OCI-LY1 (cell line): Measurements from ENCODE around the gene PHLPP1.

Experiments
- EZH2 ChIP-seq: fragments of 200-600 bp; sonication (generic), shearing (Covaris generic); IDR thresholded peaks from 2 replicates; pipeline ENCODE4 v1.8.0; 2017; ENCODE audit warnings: borderline replicate concordance, mixed run types, mild to moderate bottlenecking, antibody characterized with exemption, low read length, moderate library complexity, mixed read lengths
- TF ChIP-seq, protein P1 (sequence below): fragments of 200-600 bp; sonication (generic), shearing (Covaris generic); IDR thresholded peaks from 2 replicates; pipeline ENCODE4 v1.5.1; 2017; ENCODE audit warnings: mild to moderate bottlenecking, antibody characterized with exemption, low read length, moderate library complexity, mixed read lengths

DNA sequence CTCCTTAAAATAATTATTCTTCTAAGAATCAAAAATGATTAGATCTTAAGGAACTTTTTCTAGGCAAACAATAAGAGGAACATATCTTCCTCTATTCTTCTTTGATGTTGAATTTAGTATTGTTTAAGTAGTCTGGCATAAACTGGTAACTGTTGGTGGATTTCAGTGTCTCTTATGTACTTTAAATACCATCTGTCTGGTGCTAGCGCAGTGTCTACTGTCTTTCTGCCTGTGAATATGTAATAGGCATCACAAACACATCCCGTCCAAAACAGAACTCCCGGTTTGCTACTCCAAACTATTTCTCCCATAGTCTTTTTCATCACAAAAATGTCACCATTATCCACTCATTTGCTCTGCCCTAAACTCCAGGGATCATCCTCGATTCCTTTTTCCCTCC lies 281.7 kb downstream of the PHLPP1 start:
- TF ChIP-seq, protein P1, sequence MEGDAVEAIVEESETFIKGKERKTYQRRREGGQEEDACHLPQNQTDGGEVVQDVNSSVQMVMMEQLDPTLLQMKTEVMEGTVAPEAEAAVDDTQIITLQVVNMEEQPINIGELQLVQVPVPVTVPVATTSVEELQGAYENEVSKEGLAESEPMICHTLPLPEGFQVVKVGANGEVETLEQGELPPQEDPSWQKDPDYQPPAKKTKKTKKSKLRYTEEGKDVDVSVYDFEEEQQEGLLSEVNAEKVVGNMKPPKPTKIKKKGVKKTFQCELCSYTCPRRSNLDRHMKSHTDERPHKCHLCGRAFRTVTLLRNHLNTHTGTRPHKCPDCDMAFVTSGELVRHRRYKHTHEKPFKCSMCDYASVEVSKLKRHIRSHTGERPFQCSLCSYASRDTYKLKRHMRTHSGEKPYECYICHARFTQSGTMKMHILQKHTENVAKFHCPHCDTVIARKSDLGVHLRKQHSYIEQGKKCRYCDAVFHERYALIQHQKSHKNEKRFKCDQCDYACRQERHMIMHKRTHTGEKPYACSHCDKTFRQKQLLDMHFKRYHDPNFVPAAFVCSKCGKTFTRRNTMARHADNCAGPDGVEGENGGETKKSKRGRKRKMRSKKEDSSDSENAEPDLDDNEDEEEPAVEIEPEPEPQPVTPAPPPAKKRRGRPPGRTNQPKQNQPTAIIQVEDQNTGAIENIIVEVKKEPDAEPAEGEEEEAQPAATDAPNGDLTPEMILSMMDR = no peak
- TF ChIP-seq EZH2 = no peak
